IPS-NIHi11 (cell line): ENCODE measurements around the gene SPINT4.

Experiments
- DNase-seq: peaks from one replicate; pipeline ENCODE4 v3.0.0; 2012; ENCODE audit warnings: mixed read lengths, low spot score

Gene SPINT4

GRCh38 chr20:45765307-45765875, 43.2 kb downstream of the SPINT4 start:
- DNase-seq, result no peak

- DNase-seq, result no peak
Measured at GRCh38 chr20:45765980-45766379, 43.8 kb downstream of the SPINT4 start.

GRCh38 chr20:45768479-45768878, 46.3 kb downstream of the SPINT4 start:
- no peak for DNase-seq

- peak; percentile 85 for DNase-seq
Measured at GRCh38 chr20:45771182-45771759, 49.1 kb downstream of the SPINT4 start.

- DNase-seq, result no peak
Measured at GRCh38 chr20:45772693-45773092, 50.5 kb downstream of the SPINT4 start.

GRCh38 chr20:45774945-45775344, 52.8 kb downstream of the SPINT4 start:
- no peak for DNase-seq

GRCh38 chr20:45775411-45775810, 53.3 kb downstream of the SPINT4 start:
- no peak for DNase-seq
